MM.1S (cell line): ENCODE results near the gene SLIT3.

ENCODE experiments used
- DNase-seq: peaks from one replicate; pipeline ENCODE4 v3.0.0-alpha.2; 2015
- H2AFZ ChIP-seq: fragments of 300-600 bp; sonication (generic); 2 replicates; pipeline ENCODE4 v1.6.0; 2016; ENCODE audit warnings: antibody characterized with exemption, low read length
- H3F3A ChIP-seq: fragments of 300-600 bp; sonication (generic); 2 replicates; pipeline ENCODE4 v1.6.1; 2016; ENCODE audit warnings: mild to moderate bottlenecking, antibody characterized with exemption, low read length, moderate library complexity, mixed read lengths; ENCODE audit not compliant: insufficient read depth
- H3K27ac ChIP-seq: fragments of 300-600 bp; sonication (generic); 2 replicates; pipeline ENCODE4 v1.5.1; 2016; ENCODE audit warnings: mild to moderate bottlenecking, low read length
- H3K27me3 ChIP-seq: fragments of 300-600 bp; sonication (generic); replicated peaks from 2 replicates; pipeline ENCODE4 v1.6.0; 2016; ENCODE audit warnings: low read length; ENCODE audit not compliant: insufficient read depth
- H3K36me3 ChIP-seq: fragments of 300-600 bp; sonication (generic); replicated peaks from 2 replicates; pipeline ENCODE4 v1.6.1; 2016; ENCODE audit warnings: mild to moderate bottlenecking, low read length, mixed read lengths; ENCODE audit not compliant: insufficient read depth
- H3K4me1 ChIP-seq: fragments of 300-600 bp; sonication (generic); 2 replicates; pipeline ENCODE4 v1.6.1; 2016; ENCODE audit warnings: low read length, mixed read lengths
- H3K4me2 ChIP-seq: fragments of 300-600 bp; sonication (generic); 2 replicates; pipeline ENCODE4 v1.6.0; 2016; ENCODE audit warnings: low read depth, low read length
- H3K4me3 ChIP-seq: fragments of 300-600 bp; sonication (generic); 2 replicates; pipeline ENCODE4 v1.5.1; 2016; ENCODE audit warnings: low read length, mixed read lengths
- H3K79me2 ChIP-seq: fragments of 300-600 bp; sonication (generic); 2 replicates; pipeline ENCODE4 v1.6.1; 2016; ENCODE audit warnings: mixed run types, low read length, mixed read lengths
- H3K9ac ChIP-seq: fragments of 300-600 bp; sonication (generic); 2 replicates; pipeline ENCODE4 v1.6.1; 2016; ENCODE audit warnings: low read length, mixed read lengths
- H3K9me2 ChIP-seq: fragments of 300-600 bp; sonication (generic); replicated peaks from 2 replicates; pipeline ENCODE4 v1.6.1; 2016; ENCODE audit warnings: mild to moderate bottlenecking, low read length, mixed read lengths; ENCODE audit not compliant: insufficient read depth
- H3K9me3 ChIP-seq: fragments of 300-600 bp; sonication (generic); replicated peaks from 2 replicates; pipeline ENCODE4 v1.6.1; 2016; ENCODE audit warnings: mild to moderate bottlenecking, low read length, mixed read lengths; ENCODE audit not compliant: insufficient read depth
- H4K20me1 ChIP-seq: fragments of 300-600 bp; sonication (generic); 2 replicates; pipeline ENCODE4 v1.6.1; 2016; ENCODE audit warnings: mild to moderate bottlenecking, low read length, moderate library complexity, mixed read lengths; ENCODE audit not compliant: insufficient read depth
- EZH2 ChIP-seq: fragments of 300-600 bp; sonication (generic); optimal IDR thresholded peaks from 2 replicates; pipeline ENCODE3; 2017; ENCODE audit warnings: low read depth, mild to moderate bottlenecking, antibody characterized with exemption, low read length, mixed read lengths
- EZH2phosphoT487 ChIP-seq: fragments of 300-600 bp; sonication (generic); IDR thresholded peaks from 2 replicates; pipeline ENCODE4 v1.6.1; 2018; ENCODE audit warnings: antibody characterized with exemption, low read length
- TF ChIP-seq, protein P1 (sequence below): fragments of 300-600 bp; sonication (generic); IDR thresholded peaks from 2 replicates; pipeline ENCODE4 v1.5.1; 2016; ENCODE audit warnings: antibody characterized with exemption, low read length, mixed read lengths

The SLIT3 gene

GRCh38 chr5:168800701-168801100, 500.2 kb downstream of the SLIT3 start:
- H3K27me3 ChIP-seq: no peaks in the 10 kb centered on the region
- no peaks in the 10 kb centered on the region for H4K20me1 ChIP-seq
- H3K9ac ChIP-seq: no peak overlapping the region
- no peaks in the 10 kb centered on the region for H3F3A ChIP-seq
- no peaks in the 10 kb centered on the region for H3K9me2 ChIP-seq
- no peaks in the 10 kb centered on the region for H3K4me1 ChIP-seq
- no peaks in the 10 kb centered on the region for H3K9me3 ChIP-seq
- H3K27ac ChIP-seq: no peak overlapping the region
- TF ChIP-seq, protein P1, sequence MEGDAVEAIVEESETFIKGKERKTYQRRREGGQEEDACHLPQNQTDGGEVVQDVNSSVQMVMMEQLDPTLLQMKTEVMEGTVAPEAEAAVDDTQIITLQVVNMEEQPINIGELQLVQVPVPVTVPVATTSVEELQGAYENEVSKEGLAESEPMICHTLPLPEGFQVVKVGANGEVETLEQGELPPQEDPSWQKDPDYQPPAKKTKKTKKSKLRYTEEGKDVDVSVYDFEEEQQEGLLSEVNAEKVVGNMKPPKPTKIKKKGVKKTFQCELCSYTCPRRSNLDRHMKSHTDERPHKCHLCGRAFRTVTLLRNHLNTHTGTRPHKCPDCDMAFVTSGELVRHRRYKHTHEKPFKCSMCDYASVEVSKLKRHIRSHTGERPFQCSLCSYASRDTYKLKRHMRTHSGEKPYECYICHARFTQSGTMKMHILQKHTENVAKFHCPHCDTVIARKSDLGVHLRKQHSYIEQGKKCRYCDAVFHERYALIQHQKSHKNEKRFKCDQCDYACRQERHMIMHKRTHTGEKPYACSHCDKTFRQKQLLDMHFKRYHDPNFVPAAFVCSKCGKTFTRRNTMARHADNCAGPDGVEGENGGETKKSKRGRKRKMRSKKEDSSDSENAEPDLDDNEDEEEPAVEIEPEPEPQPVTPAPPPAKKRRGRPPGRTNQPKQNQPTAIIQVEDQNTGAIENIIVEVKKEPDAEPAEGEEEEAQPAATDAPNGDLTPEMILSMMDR: no peak
- TF ChIP-seq EZH2phosphoT487 (no peak), EZH2 (no peak)
- H2AFZ ChIP-seq: no peak overlapping the region
- no peak overlapping the region for H3K4me3 ChIP-seq
- no peak for DNase-seq
- no peaks in the 10 kb centered on the region for H3K36me3 ChIP-seq
- H3K4me2 ChIP-seq: no peak overlapping the region
- H3K79me2 ChIP-seq: no peaks in the 10 kb centered on the region

DNA sequence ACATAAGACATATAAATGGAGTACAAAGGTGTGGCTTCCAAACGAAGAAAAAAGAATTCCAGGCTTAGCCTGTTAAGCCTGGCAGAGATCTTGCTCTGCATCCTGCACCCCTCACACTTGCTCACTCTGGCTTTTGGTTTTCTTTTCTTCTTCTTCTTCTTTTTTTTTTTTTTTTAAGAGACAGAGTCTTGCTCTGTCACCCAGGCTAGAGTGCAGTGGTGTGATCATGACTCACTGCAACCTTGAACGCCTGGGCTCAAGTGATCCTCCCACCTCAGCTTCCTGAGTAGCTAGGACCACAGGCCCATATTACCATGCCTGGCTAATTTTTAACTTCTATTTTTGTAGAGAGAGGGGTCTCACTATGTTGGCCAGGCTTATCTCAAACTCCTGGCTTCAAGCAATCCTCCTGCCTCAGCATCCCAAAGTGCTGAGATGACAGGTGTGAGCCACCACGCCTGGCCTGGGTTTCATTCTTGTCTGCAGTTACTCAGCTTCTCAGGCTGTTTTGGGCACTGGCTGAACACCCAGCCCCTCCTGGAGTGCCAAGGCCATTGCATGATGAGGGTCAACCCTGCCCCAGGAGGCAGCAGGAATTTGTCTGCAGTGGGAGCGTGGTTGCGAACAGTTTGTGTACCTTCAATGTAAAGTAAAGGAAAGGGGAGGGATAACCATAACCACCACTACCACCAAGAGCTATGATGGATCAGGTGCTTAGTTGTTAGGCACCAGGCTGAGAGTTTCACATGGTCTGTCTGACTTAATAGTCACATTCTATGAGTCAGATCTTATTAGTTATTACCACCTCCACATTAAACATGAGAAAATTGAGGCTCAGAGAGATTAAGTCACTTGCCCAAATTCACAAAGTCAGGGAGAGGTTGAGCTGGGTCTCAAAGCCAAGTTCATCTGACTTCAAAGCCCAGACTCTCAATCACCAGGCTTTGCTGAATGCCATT, 502.6 kb downstream of the SLIT3 start:
- Histone ChIP-seq H3K9me3 (no peaks in the 10 kb centered on the region), H3K4me2 (no peak overlapping the region), H4K20me1 (no peaks in the 10 kb centered on the region), H3K9me2 (no peaks in the 10 kb centered on the region), H3K4me1 (no peaks in the 10 kb centered on the region), H3K27ac (no peak overlapping the region), H3K9ac (no peak overlapping the region), H3F3A (no peaks in the 10 kb centered on the region), H3K79me2 (no peaks in the 10 kb centered on the region), H3K4me3 (no peak overlapping the region), H3K27me3 (no peaks in the 10 kb centered on the region), H3K36me3 (no peaks in the 10 kb centered on the region), H2AFZ (no peak overlapping the region)
- no peak for DNase-seq
- TF ChIP-seq, protein P1: no peak
- TF ChIP-seq EZH2 (no peak), EZH2phosphoT487 (no peak)

- H3F3A ChIP-seq: no peaks in the 10 kb centered on the region
- H3K79me2 ChIP-seq: no peaks in the 10 kb centered on the region
- H3K9me3 ChIP-seq: no peaks in the 10 kb centered on the region
- no peak overlapping the region for H3K4me2 ChIP-seq
- no peaks in the 10 kb centered on the region for H3K36me3 ChIP-seq
- no peak overlapping the region for H3K4me3 ChIP-seq
- TF ChIP-seq EZH2phosphoT487 (no peak), EZH2 (no peak)
- TF ChIP-seq, protein P1: no peak
- no peaks in the 10 kb centered on the region for H3K27me3 ChIP-seq
- no peak overlapping the region for H3K27ac ChIP-seq
- no peak for DNase-seq
- no peak overlapping the region for H2AFZ ChIP-seq
- no peaks in the 10 kb centered on the region for H3K9me2 ChIP-seq
- no peak overlapping the region for H3K9ac ChIP-seq
- no peaks in the 10 kb centered on the region for H3K4me1 ChIP-seq
- H4K20me1 ChIP-seq: no peaks in the 10 kb centered on the region
These were observed 504.1 kb downstream of the SLIT3 start for GRCh38 chr5:168796593-168797580.
